ENCODE results near the gene WDR86.

DNA sequence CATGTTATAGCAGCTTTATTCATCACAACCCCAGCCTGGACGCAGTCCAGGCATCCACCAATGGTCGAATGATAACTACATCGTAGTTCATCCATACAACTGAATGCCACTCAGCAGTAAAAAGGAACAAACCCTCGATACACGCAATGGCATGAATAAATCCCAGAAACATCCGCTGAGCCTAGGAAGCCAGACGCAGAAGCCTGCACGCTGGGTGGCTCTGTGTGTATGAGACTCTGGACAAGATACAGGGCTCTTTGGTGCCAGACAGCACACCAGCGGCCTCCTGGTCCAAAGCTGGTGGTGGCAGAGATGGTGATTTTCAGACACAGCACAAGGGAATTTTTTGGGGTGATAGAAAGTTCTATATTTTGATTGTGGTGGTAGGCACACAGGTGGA, 40.2 kb upstream of the WDR86 start:
- TF ChIP-seq GATA2 (IDR thresholded peaks at IDR 0.05; ENCODE audit: low read depth, low read length) (no peak), GATA3 (IDR thresholded peaks at IDR 0.05; ENCODE audit: low read depth, low read length) (no peak)
